HG03571 (cell line): ENCODE results near the gene AHNAK.

ENCODE experiments used
- ATAC-seq: cut with Tn5 transposase; IDR thresholded peaks from one replicate; pipeline ENCODE4 v1.9.1; 2021; ENCODE audit not compliant: unreplicated experiment

AHNAK gene

DNA sequence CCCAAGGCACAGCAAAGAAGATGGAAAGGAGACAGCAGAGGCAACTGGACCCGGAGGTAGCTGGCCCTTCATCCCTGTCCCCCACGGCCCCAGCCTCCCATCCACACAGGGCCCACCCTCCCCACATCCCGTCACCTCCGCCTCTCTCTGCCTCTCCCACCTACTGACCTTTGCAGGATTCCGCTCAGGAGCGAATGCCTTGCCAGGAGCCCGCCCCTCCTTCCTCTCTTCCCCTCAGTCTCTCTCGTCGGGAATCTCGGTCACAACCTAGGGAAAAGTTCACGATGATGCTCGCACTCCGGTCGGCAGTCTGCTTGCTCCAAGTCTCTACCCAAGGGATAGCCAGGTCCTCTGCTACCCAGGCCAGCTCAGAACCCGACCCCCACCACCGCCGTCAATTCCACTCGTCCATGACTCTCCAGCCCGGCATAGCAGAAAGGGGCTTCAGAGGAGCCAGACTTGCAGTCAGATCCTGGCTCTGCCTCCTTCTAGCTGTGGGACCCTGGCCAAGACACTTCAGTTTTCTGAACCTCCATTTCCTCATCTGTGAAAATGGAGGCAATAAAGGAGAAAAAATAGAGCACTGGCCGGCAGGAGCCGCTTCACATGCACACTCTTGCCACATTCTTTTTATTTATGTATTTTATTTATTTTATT, 10.2 kb downstream of the AHNAK start:
- no peak for ATAC-seq

- no peak for ATAC-seq
Measured at GRCh38 chr11:62535802-62536201, 10.8 kb downstream of the AHNAK start.

DNA sequence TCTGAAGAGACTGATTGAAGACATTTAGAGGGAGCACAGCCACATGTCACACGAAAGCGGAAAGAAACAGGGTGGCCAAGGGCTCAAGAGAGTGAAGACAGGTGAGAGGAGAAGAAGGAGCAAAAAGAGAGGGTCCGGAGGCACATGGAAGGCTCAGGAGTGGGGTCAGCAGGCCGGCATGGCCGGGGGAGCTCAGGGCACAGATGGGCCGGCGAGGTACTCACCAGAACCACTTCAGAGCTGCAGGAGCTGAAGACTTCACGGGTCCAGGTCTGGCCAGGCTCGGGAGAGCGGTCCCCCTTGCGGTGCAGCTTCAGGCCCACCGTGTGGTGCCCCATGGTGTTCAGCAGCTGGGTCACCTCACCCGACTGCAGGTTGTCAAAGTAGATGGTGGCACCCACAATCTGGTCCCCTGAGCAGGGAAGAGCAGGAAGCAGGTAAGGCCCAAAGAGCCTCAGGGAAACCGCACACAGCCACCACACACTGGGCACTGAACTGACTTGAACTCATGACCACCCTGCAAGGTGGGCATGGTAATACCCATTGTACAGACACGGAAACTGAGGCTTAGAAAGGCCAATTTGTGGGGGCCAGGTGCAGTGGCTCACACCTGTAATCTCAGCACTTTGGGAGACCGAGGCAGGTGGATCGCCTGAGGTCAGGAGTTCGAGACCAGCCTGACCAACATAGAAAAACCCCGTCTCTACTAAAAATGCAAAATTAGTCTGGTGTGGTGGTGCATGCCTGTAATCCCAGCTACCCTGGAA, 11.6 kb downstream of the AHNAK start:
- no peak for ATAC-seq

DNA sequence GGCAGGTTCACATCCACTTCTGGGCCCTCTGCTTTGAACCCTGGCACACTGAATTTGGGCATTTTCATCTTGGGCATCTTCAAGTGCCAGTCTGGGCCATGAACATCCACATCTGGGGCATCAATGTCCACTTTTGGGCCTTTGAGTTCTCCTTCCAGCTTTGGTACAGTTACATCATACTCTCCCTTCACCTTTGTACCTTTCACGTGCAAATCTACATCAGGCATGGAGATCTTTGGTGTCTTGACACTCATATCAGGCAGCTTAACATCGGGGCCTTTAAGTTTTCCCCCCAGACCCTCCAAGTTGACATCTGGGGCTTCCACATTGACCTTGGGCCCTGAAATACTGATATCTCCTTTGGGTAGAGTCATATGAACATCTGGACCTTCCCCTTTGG, 14.5 kb downstream of the AHNAK start:
- no peak for ATAC-seq

GRCh38 chr11:62516736-62517371, 29.8 kb downstream of the AHNAK start:
- ATAC-seq = no peak

- no peak for ATAC-seq
Measured at GRCh38 chr11:62514151-62514550, 32.5 kb downstream of the AHNAK start.

GRCh38 chr11:62513626-62514025, 33.0 kb downstream of the AHNAK start:
- no peak for ATAC-seq

DNA sequence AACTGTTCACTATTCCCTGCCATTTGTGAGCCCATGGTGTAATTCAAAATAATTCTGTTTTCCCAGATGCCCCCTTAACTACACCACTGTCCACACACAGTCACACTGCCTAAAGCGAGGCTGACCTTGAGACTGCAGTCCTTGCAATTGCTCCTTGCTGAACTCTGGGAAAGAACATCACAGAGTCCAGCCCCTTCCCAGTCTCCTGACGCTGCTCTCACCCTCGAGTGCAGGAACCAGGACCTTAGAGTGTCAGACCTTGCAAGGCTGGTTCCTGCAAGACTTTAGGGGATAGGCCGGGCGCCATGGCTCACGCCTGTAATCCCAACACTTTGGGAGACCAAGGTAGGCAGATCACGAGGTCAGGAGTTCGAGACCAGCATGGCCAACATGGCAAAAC, 33.6 kb downstream of the AHNAK start:
- no peak for ATAC-seq

DNA sequence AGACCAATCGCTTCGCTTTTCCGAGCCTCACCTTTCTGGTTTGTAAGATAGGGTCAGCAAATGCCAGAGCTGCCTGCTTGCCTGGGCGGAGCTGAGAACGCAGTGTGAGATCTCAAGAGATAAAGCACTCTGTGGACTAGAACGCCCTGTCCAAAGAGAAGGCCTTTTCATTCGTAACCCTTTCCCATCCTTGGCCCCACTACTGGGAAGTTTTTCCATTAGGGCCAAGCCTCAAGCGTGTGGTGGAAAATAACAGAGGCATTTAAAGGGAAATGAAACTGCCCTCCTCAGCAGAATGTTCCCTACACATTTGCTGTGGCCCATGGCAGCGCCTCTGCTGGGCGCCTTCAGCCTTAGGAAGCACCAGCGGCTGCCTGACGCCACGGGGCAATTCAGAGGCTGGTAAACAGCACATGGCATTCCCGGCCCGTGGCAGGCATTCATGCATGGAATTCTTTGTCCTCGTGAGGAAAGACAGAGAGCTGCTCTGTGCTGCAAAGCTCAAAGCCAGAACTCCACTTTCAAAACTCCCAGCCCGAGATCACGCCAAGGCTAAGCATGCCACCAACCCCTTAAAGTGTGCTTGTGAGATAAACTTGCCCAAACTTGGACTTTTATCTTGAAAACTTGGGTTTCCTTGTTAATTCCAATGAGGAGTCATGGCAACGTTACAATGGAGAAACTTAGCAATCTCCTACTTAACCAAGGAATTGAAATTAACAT, 38.1 kb downstream of the AHNAK start:
- ATAC-seq = no peak

GRCh38 chr11:62507125-62507422, 39.5 kb downstream of the AHNAK start:
- no peak for ATAC-seq

GRCh38 chr11:62506413-62507124, 40.0 kb downstream of the AHNAK start:
- ATAC-seq = no peak

DNA sequence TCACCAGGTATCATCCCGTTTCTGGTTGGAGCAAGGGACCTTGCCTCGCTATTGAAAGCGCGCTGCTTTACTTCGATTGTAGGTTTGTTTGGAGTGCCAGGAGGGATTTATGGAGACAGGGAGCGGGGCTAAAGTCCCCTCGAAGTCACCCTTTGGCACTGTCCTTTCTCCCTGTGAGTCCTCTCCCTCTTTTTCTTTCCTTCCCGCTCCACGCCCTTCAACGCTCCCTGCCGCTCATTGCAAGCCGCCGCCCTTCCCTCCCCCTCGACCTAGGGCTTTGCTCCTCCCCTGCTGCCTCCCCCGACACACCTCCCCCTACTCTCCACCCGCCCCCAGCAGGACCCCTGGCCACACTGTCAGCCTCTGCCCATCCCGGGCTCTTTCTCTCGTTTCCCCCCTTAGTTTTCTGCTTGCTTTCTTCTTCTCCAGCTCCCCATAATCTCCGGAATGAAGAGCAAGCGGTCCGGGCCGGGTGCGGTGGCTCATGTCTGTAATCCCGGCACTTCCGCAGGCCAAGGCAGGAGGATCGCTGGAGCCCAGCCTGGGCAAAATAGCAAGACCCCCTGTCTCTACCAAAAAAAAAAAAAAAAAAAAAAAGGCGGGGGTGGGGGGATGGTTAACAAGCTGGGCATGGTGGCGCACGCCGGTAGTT, 41.0 kb downstream of the AHNAK start:
- ATAC-seq = no peak

- no peak for ATAC-seq
Measured at GRCh38 chr11:62505059-62505439, 41.6 kb downstream of the AHNAK start.

DNA sequence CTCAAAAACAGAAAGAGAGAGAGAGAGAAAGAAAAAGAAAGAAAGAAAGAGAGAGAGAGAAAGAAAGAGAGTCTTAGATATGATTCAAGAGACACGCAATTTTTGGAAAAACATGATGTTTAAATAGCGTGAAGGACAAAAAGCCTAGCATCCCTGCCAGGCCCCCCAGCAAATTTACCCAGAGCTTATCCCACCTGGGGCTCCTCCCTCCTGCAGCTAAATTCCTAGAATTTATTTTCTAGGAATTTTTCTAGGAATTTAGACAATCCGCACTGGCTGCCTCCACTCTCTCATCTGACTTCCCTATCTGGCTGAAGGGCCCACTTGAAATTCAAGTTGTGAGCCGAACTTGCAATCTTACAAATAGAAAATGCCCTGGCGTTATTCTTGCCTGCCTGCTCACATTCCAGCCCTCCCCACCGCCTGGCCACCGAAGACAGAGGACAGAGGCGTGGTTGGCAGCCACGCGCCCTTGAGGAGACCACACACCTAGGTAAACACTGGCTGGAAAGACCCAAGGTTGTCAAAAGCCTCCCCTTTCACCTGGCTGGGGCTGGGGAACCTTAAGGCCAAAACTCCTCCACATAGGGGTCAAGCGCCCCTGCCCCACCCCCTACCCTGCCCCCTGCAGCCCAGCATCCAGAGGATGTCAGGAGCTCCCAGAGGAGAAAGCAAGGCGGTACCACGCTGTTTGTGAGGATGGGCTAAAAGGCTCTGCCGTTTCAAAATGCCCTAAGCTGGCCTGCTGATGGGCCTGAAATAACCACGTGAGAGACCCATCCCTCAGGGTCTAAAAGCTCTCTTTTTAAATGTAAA, 42.2 kb downstream of the AHNAK start:
- ATAC-seq = no peak

- no peak for ATAC-seq
Measured at GRCh38 chr11:62502030-62502730, 44.4 kb downstream of the AHNAK start.

- ATAC-seq = no peak
Measured at GRCh38 chr11:62501432-62501891, 45.1 kb downstream of the AHNAK start.

DNA sequence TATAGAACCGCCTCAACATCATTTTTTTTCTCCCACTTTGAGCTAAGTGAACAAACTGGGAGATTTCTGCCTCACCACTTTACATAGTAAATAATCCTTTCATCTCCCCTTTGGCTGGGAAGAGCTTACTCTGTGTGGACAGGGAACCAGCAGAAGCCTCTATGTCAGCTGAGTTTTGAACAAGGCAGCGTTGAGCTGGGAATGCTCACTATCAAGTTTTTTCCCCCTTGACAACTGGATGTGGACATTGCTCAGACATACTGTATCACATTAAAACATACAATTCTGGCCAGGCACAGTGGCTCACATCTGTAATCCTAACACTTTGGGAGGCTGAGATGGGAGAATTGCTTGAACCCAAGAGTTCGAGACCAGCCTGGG, 46.0 kb downstream of the AHNAK start:
- ATAC-seq = no peak

GRCh38 chr11:62499944-62500649, 46.5 kb downstream of the AHNAK start:
- ATAC-seq = no peak
